Neuronal stem cell (in vitro differentiated cells): Measurements from ENCODE around the gene TMEM163.

Experiments used
- DNase-seq: peaks from one replicate; pipeline ENCODE4 v3.0.0-alpha.2; 2013; ENCODE audit warnings: low spot score
- H2AFZ ChIP-seq: one replicate; pipeline ENCODE4 v1.6.1; 2013; ENCODE audit warnings: mild to moderate bottlenecking, low read length, inconsistent platforms
- H2AK5ac ChIP-seq: 2 replicates; pipeline ENCODE4 v1.6.1; 2013; ENCODE audit warnings: low read depth, mild to moderate bottlenecking, inconsistent platforms, low read length, moderate library complexity, mixed read lengths
- H2BK120ac ChIP-seq: 2 replicates; pipeline ENCODE4 v1.6.1; 2013; ENCODE audit warnings: low read depth, mild to moderate bottlenecking, inconsistent platforms, low read length, moderate library complexity, mixed read lengths
- H2BK12ac ChIP-seq: one replicate; pipeline ENCODE4 v1.6.1; 2013; ENCODE audit warnings: low read length, inconsistent platforms
- H2BK15ac ChIP-seq: 2 replicates; pipeline ENCODE4 v1.6.1; 2013; ENCODE audit warnings: mild to moderate bottlenecking, low read length, inconsistent platforms, mixed read lengths
- H2BK5ac ChIP-seq: one replicate; pipeline ENCODE4 v1.6.1; 2013; ENCODE audit warnings: inconsistent platforms, mild to moderate bottlenecking, low read length, moderate library complexity
- H3K14ac ChIP-seq: one replicate; pipeline ENCODE4 v1.6.1; 2013; ENCODE audit warnings: low read length, inconsistent platforms
- H3K18ac ChIP-seq: 2 replicates; pipeline ENCODE4 v1.6.1; 2013; ENCODE audit warnings: low read length, inconsistent platforms
- H3K23ac ChIP-seq: 2 replicates; pipeline ENCODE4 v1.6.1; 2013; ENCODE audit warnings: low read depth, mild to moderate bottlenecking, mixed read lengths, low read length, inconsistent platforms; ENCODE audit not compliant: poor library complexity
- H3K27ac ChIP-seq: replicated peaks from 3 replicates; pipeline ENCODE4 v1.5.1; 2013; ENCODE audit warnings: low read length, inconsistent platforms
- H3K27me3 ChIP-seq, 3 experiments: 2 replicates each; pipeline ENCODE4 v1.6.1; 2013; ENCODE audit warnings: low read length in 3 of 3, mild to moderate bottlenecking in 2 of 3, inconsistent platforms in 1 of 3, low read depth in 1 of 3, mixed read lengths in 1 of 3, moderate library complexity in 1 of 3; ENCODE audit not compliant: control insufficient read depth in 3 of 3, insufficient read depth in 3 of 3
- H3K36me3 ChIP-seq, 2 donors: replicated peaks in 1 of 2; 2 replicates each; pipeline ENCODE4 v1.6.1; 2013; ENCODE audit warnings: low read length in 2 of 2; ENCODE audit not compliant: control insufficient read depth in 2 of 2, insufficient read depth in 2 of 2
- H3K4ac ChIP-seq: 2 replicates; pipeline ENCODE4 v1.6.1; 2013; ENCODE audit warnings: inconsistent platforms, mild to moderate bottlenecking, low read length, moderate library complexity
- H3K4me1 ChIP-seq, 2 donors: 1 replicate in 1 of 2; 2 replicates in 1 of 2; pipeline ENCODE4 v1.6.1; 2013; ENCODE audit warnings: low read length in 2 of 2, low read depth in 1 of 2; ENCODE audit not compliant: control insufficient read depth in 2 of 2, insufficient read depth in 1 of 2
- H3K4me2 ChIP-seq: one replicate; pipeline ENCODE4 v1.6.1; 2013; ENCODE audit warnings: mild to moderate bottlenecking, low read length, inconsistent platforms; ENCODE audit not compliant: insufficient read depth, poor library complexity, severe bottlenecking
- H3K4me3 ChIP-seq, 2 donors: 2 replicates each; pipeline ENCODE4 v1.5.1; 2013; ENCODE audit warnings: low read length in 2 of 2, mild to moderate bottlenecking in 2 of 2, inconsistent platforms in 1 of 2, moderate library complexity in 1 of 2
- H3K79me1 ChIP-seq: one replicate; pipeline ENCODE4 v1.6.1; 2013; ENCODE audit warnings: low read depth, mild to moderate bottlenecking, inconsistent platforms, low read length, moderate library complexity
- H3K9ac ChIP-seq: one replicate; pipeline ENCODE4 v1.6.1; 2013; ENCODE audit warnings: mild to moderate bottlenecking, low read depth, low read length, inconsistent platforms; ENCODE audit not compliant: poor library complexity
- H3K9me3 ChIP-seq, 2 donors: replicated peaks in 1 of 2; 2 replicates each; pipeline versions ENCODE3 to v1.6.1; 2013; ENCODE audit warnings: low read length in 2 of 2, mild to moderate bottlenecking in 2 of 2, inconsistent platforms in 1 of 2, low read depth in 1 of 2, mixed read lengths in 1 of 2, moderate library complexity in 1 of 2; ENCODE audit not compliant: control insufficient read depth in 2 of 2, insufficient read depth in 1 of 2
- H4K8ac ChIP-seq: one replicate; pipeline ENCODE4 v1.6.1; 2013; ENCODE audit warnings: low read depth, mild to moderate bottlenecking, inconsistent platforms, low read length, moderate library complexity
- H4K91ac ChIP-seq: one replicate; pipeline ENCODE4 v1.6.1; 2013; ENCODE audit warnings: low read length, low read depth, mild to moderate bottlenecking, inconsistent platforms; ENCODE audit not compliant: poor library complexity
- WGBS, 2 donors: extraction: QIAGEN DNeasy Blood & Tissue Kit; methylation state at CpG; one replicate each; pipeline ENCODE4 v1.1.7; 2013; ENCODE audit warnings: missing lambda C conversion rate in 2 of 2, mixed read lengths in 1 of 2; ENCODE audit not compliant: insufficient read length in 2 of 2, insufficient replicate concordance in 1 of 2; ENCODE audit errors: extremely low coverage in 2 of 2; 5-methylcytosine and 5-hydroxymethylcytosine counted together

Gene TMEM163

GRCh38 chr2:134459706-134460406 is 258.9 kb downstream of the TMEM163 start:
- no peak for DNase-seq
- H3K14ac ChIP-seq: peak overlapping the region; percentile 47
- no peak overlapping the region for H3K4me2 ChIP-seq
- H3K23ac ChIP-seq: no peak overlapping the region
- no peak overlapping the region for H4K91ac ChIP-seq
- peaks cover 4 to 5% of the 10 kb centered on the region in 2 donors for H3K36me3 ChIP-seq
- no peaks in the 10 kb centered on the region for H3K27me3 ChIP-seq
- peak overlapping the region; percentile 22 for H3K18ac ChIP-seq
- no peak overlapping the region for H2AFZ ChIP-seq
- H2BK12ac ChIP-seq: no peak overlapping the region
- no peak overlapping the region for H2BK15ac ChIP-seq
- no peak overlapping the region for H2BK120ac ChIP-seq
- no peaks in the 10 kb centered on the region for H3K9me3 ChIP-seq
- peak overlapping the region; percentile 31 for H2AK5ac ChIP-seq
- peak overlapping the region; percentile 68 for H2BK5ac ChIP-seq
- no peak overlapping the region for H3K9ac ChIP-seq
- H3K4me1 ChIP-seq: peaks cover 0 to 6% of the 10 kb centered on the region in 2 donors
- no peak overlapping the region for H3K4me3 ChIP-seq
- H3K4ac ChIP-seq: no peak overlapping the region
- H3K27ac ChIP-seq: no peak overlapping the region
- no peak overlapping the region for H4K8ac ChIP-seq
- H3K79me1 ChIP-seq: no peaks in the 10 kb centered on the region
- WGBS, 2 donors: no CpG with 5 or more reads among the region's 11 CpGs

GRCh38 chr2:134458950-134459349 is 259.9 kb downstream of the TMEM163 start:
- H4K8ac ChIP-seq: no peak overlapping the region
- no peak overlapping the region for H2BK5ac ChIP-seq
- H3K27ac ChIP-seq: no peak overlapping the region
- no peak overlapping the region for H3K18ac ChIP-seq
- H3K27me3 ChIP-seq: no peaks in the 10 kb centered on the region
- no peak overlapping the region for H2AFZ ChIP-seq
- H3K4me1 ChIP-seq: peaks cover 0 to 6% of the 10 kb centered on the region in 2 donors
- no peak overlapping the region for H2BK12ac ChIP-seq
- no peak overlapping the region for H3K4ac ChIP-seq
- peaks cover 4 to 5% of the 10 kb centered on the region in 2 donors for H3K36me3 ChIP-seq
- H4K91ac ChIP-seq: no peak overlapping the region
- no peaks in the 10 kb centered on the region for H3K79me1 ChIP-seq
- H3K4me2 ChIP-seq: no peak overlapping the region
- no peak overlapping the region for H2BK120ac ChIP-seq
- H3K23ac ChIP-seq: no peak overlapping the region
- no CpG with 5 or more reads among the region's 10 CpGs for WGBS, 2 donors
- no peak for DNase-seq
- no peak overlapping the region for H2BK15ac ChIP-seq
- H3K9ac ChIP-seq: no peak overlapping the region
- no peak overlapping the region for H3K14ac ChIP-seq
- H3K9me3 ChIP-seq: no peaks in the 10 kb centered on the region
- H2AK5ac ChIP-seq: no peak overlapping the region
- H3K4me3 ChIP-seq: peak overlapping the region in 1 of 2 donors; percentile 29

- H3K23ac ChIP-seq: no peak overlapping the region
- H3K18ac ChIP-seq: no peak overlapping the region
- no peak overlapping the region for H3K4me3 ChIP-seq
- no CpG with 5 or more reads among the region's 6 CpGs for WGBS, 2 donors
- H2BK12ac ChIP-seq: no peak overlapping the region
- no peak overlapping the region for H2BK5ac ChIP-seq
- H3K4ac ChIP-seq: no peak overlapping the region
- H3K9ac ChIP-seq: no peak overlapping the region
- no peak overlapping the region for H2BK15ac ChIP-seq
- H3K27ac ChIP-seq: no peak overlapping the region
- H3K79me1 ChIP-seq: no peaks in the 10 kb centered on the region
- no peaks in the 10 kb centered on the region for H3K27me3 ChIP-seq
- no peak overlapping the region for H4K8ac ChIP-seq
- H3K9me3 ChIP-seq: no peaks in the 10 kb centered on the region
- peaks cover 0 to 6% of the 10 kb centered on the region in 2 donors for H3K4me1 ChIP-seq
- H2AFZ ChIP-seq: no peak overlapping the region
- no peak overlapping the region for H2AK5ac ChIP-seq
- no peak overlapping the region for H3K4me2 ChIP-seq
- H4K91ac ChIP-seq: no peak overlapping the region
- DNase-seq: no peak
- no peak overlapping the region for H3K14ac ChIP-seq
- no peak overlapping the region for H2BK120ac ChIP-seq
- peaks cover 4 to 5% of the 10 kb centered on the region in 2 donors for H3K36me3 ChIP-seq
Observed at GRCh38 chr2:134458473-134458853, 260.3 kb downstream of the TMEM163 start.

GRCh38 chr2:134457765-134458472 is 260.9 kb downstream of the TMEM163 start:
- DNase-seq: no peak
- no peak overlapping the region for H2BK12ac ChIP-seq
- WGBS, 2 donors: no CpG with 5 or more reads among the region's 18 CpGs

More at GRCh38 chr2:134457765-134458472, 260.9 kb downstream of the TMEM163 start:
- H3K4me3 ChIP-seq: no peak overlapping the region
- no peaks in the 10 kb centered on the region for H3K27me3 ChIP-seq
- H3K14ac ChIP-seq: no peak overlapping the region
- H3K23ac ChIP-seq: no peak overlapping the region
- H2AK5ac ChIP-seq: no peak overlapping the region
- H3K9me3 ChIP-seq: no peaks in the 10 kb centered on the region
- no peak overlapping the region for H2BK15ac ChIP-seq
- no peak overlapping the region for H2BK120ac ChIP-seq
- no peak overlapping the region for H3K27ac ChIP-seq
- H3K9ac ChIP-seq: no peak overlapping the region
- H3K4me2 ChIP-seq: no peak overlapping the region
- H3K18ac ChIP-seq: no peak overlapping the region
- no peak overlapping the region for H2BK5ac ChIP-seq
- no peak overlapping the region for H4K8ac ChIP-seq
- H3K79me1 ChIP-seq: no peaks in the 10 kb centered on the region
- no peak overlapping the region for H3K4ac ChIP-seq
- H4K91ac ChIP-seq: no peak overlapping the region
- H3K36me3 ChIP-seq: peaks cover 4 to 10% of the 10 kb centered on the region in 2 donors
- H2AFZ ChIP-seq: no peak overlapping the region
- peaks cover 0 to 6% of the 10 kb centered on the region in 2 donors for H3K4me1 ChIP-seq
